GM10847 (cell line): ENCODE results near the gene CALCOCO1.
A peak's percentile ranks its signal among the peaks of the same experiment; 100 is the strongest.

Experiments
- POLR2A ChIP-seq: IDR thresholded peaks from 2 replicates; pipeline ENCODE4 v1.6.1; 2011; ENCODE audit not compliant: insufficient read length; ENCODE audit errors: extremely low read depth

Gene CALCOCO1

GRCh38 chr12:53695152-53696145 is 31.8 kb downstream of the CALCOCO1 start:
- no peak for TF ChIP-seq POLR2A

GRCh38 chr12:53694756-53695151 is 32.5 kb downstream of the CALCOCO1 start:
- TF ChIP-seq POLR2A, result no peak

- TF ChIP-seq POLR2A, result no peak
Measured at GRCh38 chr12:53688134-53688533, 39.1 kb downstream of the CALCOCO1 start.

- no peak for TF ChIP-seq POLR2A
Measured at GRCh38 chr12:53686436-53686835, 40.8 kb downstream of the CALCOCO1 start.

- TF ChIP-seq POLR2A, result no peak
Measured at GRCh38 chr12:53684654-53685220, 42.5 kb downstream of the CALCOCO1 start.

- no peak for TF ChIP-seq POLR2A
Measured at GRCh38 chr12:53683983-53684382, 43.3 kb downstream of the CALCOCO1 start.

- TF ChIP-seq POLR2A, result no peak
Measured at GRCh38 chr12:53683494-53683893, 43.8 kb downstream of the CALCOCO1 start.

GRCh38 chr12:53677800-53678148 is 49.5 kb downstream of the CALCOCO1 start:
- no peak for TF ChIP-seq POLR2A

- TF ChIP-seq POLR2A, result no peak
Measured at GRCh38 chr12:53677016-53677799, 50.0 kb downstream of the CALCOCO1 start.

GRCh38 chr12:53676656-53677015 is 50.6 kb downstream of the CALCOCO1 start:
- TF ChIP-seq POLR2A, result no peak

GRCh38 chr12:53675701-53676607 is 51.3 kb downstream of the CALCOCO1 start, which contains the start of gene ATP5MC2:
Gene ATP5MC2 (minus strand): TSS chr12:53676083. CDS start chr12:53672614, 3,469 bp downstream.
- peak; percentile 81 for TF ChIP-seq POLR2A

GRCh38 chr12:53674977-53675700 is 52.1 kb downstream of the CALCOCO1 start:
- TF ChIP-seq POLR2A, result no peak

GRCh38 chr12:53670971-53671370 is 56.3 kb downstream of the CALCOCO1 start:
- no peak for TF ChIP-seq POLR2A

- TF ChIP-seq POLR2A, result no peak
Measured at GRCh38 chr12:53670308-53670707, 56.9 kb downstream of the CALCOCO1 start.
